ENCODE data around the gene HAUS1. TPM values are rescaled to one million over a fixed set of nuclear protein-coding genes. Genes with fewer than 3 reads are reported as not detected.
"Not testable (repeated sequence)": the region's sequence is repeated elsewhere in the genome, so short reads cannot be mapped to it uniquely, and the experiment has no call there.

Gene HAUS1
- total RNA-seq, 1 donor from 2014 or later, result 45.6 TPM

- DNase-seq (ENCODE audit: low read depth, low spot score), result not testable (repeated sequence)
Measured at GRCh38 chr18:46088501-46088900, 15.7 kb upstream of the HAUS1 start.

GRCh38 chr18:46095532-46095931 is 8.7 kb upstream of the HAUS1 start:
- DNase-seq (ENCODE audit: low read depth, low spot score), result no peak

GRCh38 chr18:46096651-46097300 is 7.4 kb upstream of the HAUS1 start:
- no peak for DNase-seq (ENCODE audit: low read depth, low spot score)

DNA sequence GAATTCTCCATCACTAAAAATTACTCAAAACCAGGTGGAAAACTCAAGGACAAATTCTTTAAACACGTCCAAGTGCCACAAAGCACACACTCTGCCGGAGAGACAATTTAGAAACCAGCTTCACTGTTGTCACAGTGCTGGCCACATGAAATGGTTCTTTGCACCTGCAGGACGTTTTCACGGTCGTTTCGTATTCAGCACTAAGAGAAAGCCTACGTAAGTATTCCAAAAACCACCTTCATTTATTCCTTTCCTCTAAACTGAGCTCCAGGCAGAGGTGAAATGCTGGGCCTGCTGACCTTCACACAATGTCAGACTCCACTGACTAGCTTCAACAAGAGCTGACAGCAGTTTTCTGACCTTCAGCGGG is 6.8 kb upstream of the HAUS1 start:
- no peak for DNase-seq (ENCODE audit: low read depth, low spot score)

DNA sequence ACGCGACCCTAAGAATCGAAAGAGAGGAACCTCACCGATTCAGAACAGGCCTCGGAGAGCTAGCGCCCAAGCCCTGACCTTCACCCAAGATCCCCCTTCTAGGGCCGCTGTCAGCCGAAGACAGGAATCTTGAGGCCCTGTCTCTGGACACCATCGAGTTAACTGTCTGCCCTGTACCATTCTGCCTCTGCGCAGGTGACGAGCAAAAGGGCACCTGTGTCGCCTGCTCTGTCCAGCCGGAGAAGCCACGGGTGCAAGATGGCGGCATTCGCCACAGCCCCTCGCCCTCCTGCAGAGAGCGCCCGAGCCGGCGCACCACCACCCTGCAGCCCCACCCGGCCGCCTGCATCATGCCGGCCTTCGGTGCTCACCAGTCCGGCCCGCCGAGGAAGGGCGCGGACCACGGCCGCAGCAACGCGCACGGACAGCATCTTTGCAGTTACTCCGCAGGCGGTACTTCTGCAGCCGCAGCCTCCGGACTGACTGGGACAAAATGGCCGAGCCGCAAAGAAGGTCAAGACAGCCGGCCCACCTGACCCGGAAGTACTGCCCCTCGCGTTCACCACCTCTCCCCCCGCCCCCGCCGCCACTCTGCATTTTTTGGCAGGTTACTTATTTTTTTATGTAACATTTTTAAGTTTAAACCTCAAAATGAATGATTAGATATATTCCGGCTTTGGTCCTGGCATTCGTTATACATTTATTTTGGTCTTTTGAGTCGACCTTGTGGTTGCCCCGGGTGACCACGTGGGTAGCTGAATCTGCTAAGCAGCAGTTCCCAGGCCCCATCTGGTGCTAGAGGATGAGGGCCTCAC is 6.2 kb upstream of the HAUS1 start, which contains the start of gene ATP5F1A:
Gene ATP5F1A, minus strand, starts transcription at position 496 of the 815 bp plus-strand sequence. Its CDS starts 65 bp downstream, at position 431.
- no peak for DNase-seq (ENCODE audit: low read depth, low spot score)

GRCh38 chr18:46098616-46098933 is 5.6 kb upstream of the HAUS1 start:
- no peak for DNase-seq (ENCODE audit: low read depth, low spot score)

DNA sequence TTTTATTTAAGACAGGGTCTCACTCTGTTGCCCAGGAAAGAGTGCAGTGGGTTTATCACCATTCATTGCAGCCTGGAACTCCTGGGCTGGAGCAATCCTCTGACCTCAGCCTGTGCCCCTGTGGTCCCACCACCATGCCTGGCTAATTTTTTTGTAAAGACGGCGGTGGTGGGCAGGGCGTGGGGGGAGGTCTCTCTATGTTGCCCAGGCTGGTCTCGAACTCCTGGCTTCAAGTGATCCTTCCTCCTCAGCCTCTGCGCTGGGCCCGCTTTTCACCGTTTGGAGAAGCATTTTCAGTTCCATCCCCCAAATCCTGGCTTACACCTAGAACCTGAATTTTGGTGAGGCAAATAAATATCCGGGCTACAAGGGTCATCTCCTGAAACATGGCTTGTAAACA is 4.7 kb upstream of the HAUS1 start:
- no peak for DNase-seq (ENCODE audit: low read depth, low spot score)

GRCh38 chr18:46109386-46109785 is 5.2 kb downstream of the HAUS1 start:
- no peak for DNase-seq (ENCODE audit: low read depth, low spot score)

- no peak for DNase-seq (ENCODE audit: low read depth, low spot score)
Measured at GRCh38 chr18:46110406-46110805, 6.2 kb downstream of the HAUS1 start.

DNA sequence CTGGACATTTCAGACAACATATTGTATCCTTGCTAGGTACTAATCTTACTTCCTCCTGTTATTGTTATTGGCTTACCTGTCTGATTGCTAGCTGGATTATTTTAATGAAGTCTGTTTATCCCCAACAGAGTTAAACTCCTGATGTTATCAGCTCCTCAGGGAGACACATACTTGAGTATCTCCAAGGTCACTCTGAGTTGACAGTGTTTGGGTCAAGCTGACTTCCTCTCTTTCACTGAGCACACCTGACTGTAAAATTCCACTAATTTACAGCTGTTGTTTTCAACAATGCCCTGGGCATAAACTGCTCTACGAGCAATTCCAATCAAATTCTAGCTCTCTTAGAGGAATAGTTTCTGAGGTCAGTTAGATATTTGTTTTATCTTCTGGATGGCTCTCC is 9.6 kb downstream of the HAUS1 start:
- no peak for DNase-seq (ENCODE audit: low read depth, low spot score)

DNA sequence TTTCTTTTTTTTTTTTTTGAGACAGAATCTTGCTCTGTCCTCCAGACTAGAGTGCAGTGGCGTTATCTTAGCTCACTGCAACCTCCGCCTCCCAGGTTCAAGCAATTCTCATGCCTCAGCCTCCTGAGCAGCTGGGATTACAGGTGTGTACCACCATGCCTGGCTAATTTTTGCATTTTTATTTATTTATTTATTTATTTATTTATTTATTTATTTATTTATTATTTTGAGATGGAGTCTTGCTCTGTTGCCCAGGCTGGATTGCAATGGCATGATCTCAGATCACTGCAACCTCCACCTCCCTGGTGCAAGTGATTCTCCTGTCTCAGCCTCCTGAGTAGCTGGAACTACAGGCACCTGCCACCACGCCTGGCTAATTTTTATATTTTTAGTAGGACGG is 22.4 kb downstream of the HAUS1 start:
- DNase-seq (ENCODE audit: low read depth, low spot score), result not testable (repeated sequence)

DNA sequence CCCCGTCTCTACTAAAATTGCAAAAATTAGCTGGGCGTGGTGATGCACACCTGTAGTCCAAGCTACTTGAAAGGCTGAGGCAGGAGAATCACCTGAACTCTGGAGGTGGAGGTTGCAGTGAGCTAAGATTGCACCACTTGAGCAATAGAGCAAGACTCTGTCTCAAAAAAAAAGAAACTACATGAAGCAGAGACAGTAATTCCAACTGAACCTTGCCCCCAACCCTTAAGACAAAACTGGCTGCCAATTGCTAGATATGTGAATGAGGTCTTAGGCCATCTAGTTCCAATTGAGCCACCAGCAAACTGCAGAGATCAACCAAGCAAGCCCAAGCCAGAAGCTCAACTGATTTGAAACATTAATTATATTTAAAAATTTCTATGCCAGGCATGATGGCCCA is 25.9 kb downstream of the HAUS1 start:
- DNase-seq (ENCODE audit: low read depth, low spot score), result no peak

- DNase-seq (ENCODE audit: low read depth, low spot score), result not testable (repeated sequence)
Measured at GRCh38 chr18:46130549-46130948, 26.4 kb downstream of the HAUS1 start.

GRCh38 chr18:46133534-46133933 is 29.3 kb downstream of the HAUS1 start:
- DNase-seq (ENCODE audit: low read depth, low spot score), result no peak

- no peak for DNase-seq (ENCODE audit: low read depth, low spot score)
Measured at GRCh38 chr18:46134920-46135675, 30.9 kb downstream of the HAUS1 start.

GRCh38 chr18:46140173-46140572 is 36.0 kb downstream of the HAUS1 start:
- no peak for DNase-seq (ENCODE audit: low read depth, low spot score)

- DNase-seq (ENCODE audit: low read depth, low spot score), result no peak
Measured at GRCh38 chr18:46141199-46141598, 37.0 kb downstream of the HAUS1 start.

GRCh38 chr18:46148810-46149209 is 44.6 kb downstream of the HAUS1 start:
- no peak for DNase-seq (ENCODE audit: low read depth, low spot score)

- no peak for DNase-seq (ENCODE audit: low read depth, low spot score)
Measured at GRCh38 chr18:46152436-46152807, 48.2 kb downstream of the HAUS1 start.

DNA sequence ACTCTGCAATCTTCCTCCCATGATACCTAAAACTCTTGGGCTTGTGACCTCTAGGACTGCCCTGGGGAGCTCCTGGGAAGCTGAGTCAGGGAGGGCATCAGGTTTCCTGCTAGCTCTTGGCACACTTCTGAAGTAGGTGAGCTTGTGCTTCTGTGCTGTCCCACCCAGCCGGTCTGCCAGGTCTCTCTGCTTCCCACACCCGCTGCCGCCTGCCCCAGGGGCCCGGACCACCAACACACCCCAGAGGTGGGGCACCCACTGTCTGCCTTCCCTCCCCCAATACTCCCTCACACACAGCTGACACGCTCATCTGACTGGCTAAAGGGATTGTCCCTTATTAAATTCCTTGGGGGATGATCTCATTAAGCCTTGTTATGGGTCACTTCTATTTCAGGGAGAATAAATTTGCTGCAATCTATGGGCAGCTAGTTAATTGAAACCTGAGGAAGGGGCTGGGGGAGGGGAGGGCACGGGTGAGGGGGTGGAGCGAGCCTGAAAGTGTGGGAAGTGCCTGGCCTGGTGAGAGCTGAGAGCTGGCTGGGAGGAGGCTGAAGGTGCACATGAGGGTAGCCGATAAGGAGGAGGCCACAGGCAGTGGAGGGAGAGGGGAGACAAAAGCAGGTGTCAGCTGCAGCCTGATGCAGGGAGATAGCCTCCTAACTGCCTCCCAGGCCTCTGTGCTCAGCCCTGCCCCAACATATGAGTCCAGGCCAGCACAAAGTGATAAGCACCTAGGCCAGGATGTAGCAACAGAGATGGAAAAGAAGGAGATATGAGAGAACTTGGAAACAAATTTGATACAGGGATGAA is 48.8 kb downstream of the HAUS1 start:
- DNase-seq (ENCODE audit: low read depth, low spot score), result no peak

DNA sequence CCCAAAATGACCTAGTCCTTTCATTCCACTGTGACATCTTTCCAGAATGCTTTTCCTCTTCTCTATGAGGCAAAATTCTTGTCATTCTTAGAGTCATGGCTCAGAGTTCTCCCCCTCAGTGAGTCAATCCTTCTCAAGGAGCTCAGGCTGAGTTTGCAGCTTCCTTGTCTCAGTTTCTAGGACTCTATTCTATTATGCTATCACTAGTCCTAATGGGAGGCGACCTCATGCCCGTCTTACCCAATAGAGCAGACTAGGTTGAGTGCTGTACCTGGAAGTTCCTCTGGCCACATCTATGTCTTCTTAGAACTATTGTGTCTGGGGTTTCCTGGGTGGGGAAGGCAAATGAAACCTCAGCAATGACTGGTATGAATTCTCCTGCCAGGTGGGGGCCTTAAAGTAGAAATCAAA is 51.5 kb downstream of the HAUS1 start:
- DNase-seq (ENCODE audit: low read depth, low spot score), result no peak
